LoVo (cell line): ENCODE data around the gene INPP5A.
"Not testable (repeated sequence)": the region's sequence is repeated elsewhere in the genome, so short reads cannot be mapped to it uniquely, and the experiment has no call there.

Experiments used
- DNase-seq: peaks from one replicate; pipeline ENCODE4 v3.0.0-alpha.2; 2016; ENCODE audit warnings: low spot score

The INPP5A gene

GRCh38 chr10:132678436-132679216 is 141.0 kb downstream of the INPP5A start:
- no peak for DNase-seq

GRCh38 chr10:132679217-132679595 is 141.6 kb downstream of the INPP5A start:
- DNase-seq = no peak

GRCh38 chr10:132679640-132680039 is 142.1 kb downstream of the INPP5A start:
- no peak for DNase-seq

GRCh38 chr10:132680741-132681140 is 143.2 kb downstream of the INPP5A start:
- not testable (repeated sequence) for DNase-seq

GRCh38 chr10:132681858-132682755 is 144.5 kb downstream of the INPP5A start:
- no peak for DNase-seq

GRCh38 chr10:132684164-132684891 is 146.7 kb downstream of the INPP5A start:
- no peak for DNase-seq

- DNase-seq = no peak
These were observed 147.7 kb downstream of the INPP5A start for GRCh38 chr10:132685101-132685891.

- DNase-seq = no peak
These were observed 148.5 kb downstream of the INPP5A start for GRCh38 chr10:132685921-132686680.

GRCh38 chr10:132687181-132687892 is 149.8 kb downstream of the INPP5A start:
- DNase-seq = no peak

GRCh38 chr10:132687893-132688579 is 150.4 kb downstream of the INPP5A start:
- no peak for DNase-seq

GRCh38 chr10:132688580-132689420 is 151.2 kb downstream of the INPP5A start:
- DNase-seq = no peak

GRCh38 chr10:132689721-132690360 is 152.3 kb downstream of the INPP5A start:
- DNase-seq = no peak

- DNase-seq = no peak
These were observed 152.8 kb downstream of the INPP5A start for GRCh38 chr10:132690401-132690800.

GRCh38 chr10:132690821-132691610 is 153.4 kb downstream of the INPP5A start:
- DNase-seq = no peak

GRCh38 chr10:132691711-132692153 is 154.1 kb downstream of the INPP5A start:
- DNase-seq = no peak

GRCh38 chr10:132692311-132692710 is 154.7 kb downstream of the INPP5A start:
- DNase-seq = no peak

- DNase-seq = no peak
These were observed 156.1 kb downstream of the INPP5A start for GRCh38 chr10:132693676-132694075.
